Cardiac fibroblast (primary cell): ENCODE data around the gene METRN.
"Not testable (repeated sequence)": the region's sequence is repeated elsewhere in the genome, so short reads cannot be mapped to it uniquely, and the experiment has no call there.

Experiments
- DNase-seq, 2 donors: peaks; one replicate each; pipeline versions ENCODE4 v3.0.0 to v3.0.0-alpha.2; 2010; ENCODE audit warnings: low read depth in 2 of 2
- H3K4me3 ChIP-seq, 2 donors: replicated peaks in 1 of 2; 1 replicate in 1 of 2; 2 replicates in 1 of 2; pipeline ENCODE4 v1.5.1; 2011; ENCODE audit warnings: low read depth in 2 of 2, low read length in 2 of 2, mild to moderate bottlenecking in 2 of 2, moderate library complexity in 1 of 2
- CTCF ChIP-seq: IDR thresholded peaks from one replicate; pipeline ENCODE4 v1.5.1; 2011; ENCODE audit warnings: low read depth, mild to moderate bottlenecking, low read length, inconsistent platforms

Gene METRN

GRCh38 chr16:741986-742629 is 27.2 kb downstream of the METRN start:
- no peak for DNase-seq
- no peak overlapping the region for H3K4me3 ChIP-seq
- no peak for TF ChIP-seq CTCF

- not testable (repeated sequence) for H3K4me3 ChIP-seq, DNase-seq
Measured at GRCh38 chr16:742894-743293, 28.0 kb downstream of the METRN start.

GRCh38 chr16:743794-744500 is 29.0 kb downstream of the METRN start:
- no peak for DNase-seq
- no peak for TF ChIP-seq CTCF
- no peak overlapping the region for H3K4me3 ChIP-seq

- TF ChIP-seq CTCF = peak; percentile 20
- no peak overlapping the region for H3K4me3 ChIP-seq
- no peak for DNase-seq
Measured at GRCh38 chr16:745739-746138, 30.8 kb downstream of the METRN start.

GRCh38 chr16:746637-747036 is 31.7 kb downstream of the METRN start:
- no peak for TF ChIP-seq CTCF
- no peak overlapping the region for H3K4me3 ChIP-seq
- no peak for DNase-seq

GRCh38 chr16:747978-748746 is 33.2 kb downstream of the METRN start:
- H3K4me3 ChIP-seq = no peak overlapping the region
- no peak for DNase-seq
- TF ChIP-seq CTCF = no peak

GRCh38 chr16:749010-749409 is 34.1 kb downstream of the METRN start:
- peak; percentile 84 to 85 for DNase-seq
- TF ChIP-seq CTCF = no peak
- H3K4me3 ChIP-seq = no peak overlapping the region
